GM12878 (cell line): ENCODE measurements around the gene RIMS1. TPM values are rescaled to one million over a fixed set of nuclear protein-coding genes. Genes with fewer than 3 reads are reported as not detected.

Experiments used
- ATAC-seq: fragments of 200-7000 bp; cut with Tn5 transposase; 3 replicates; pipeline ENCODE4 v1.9.1; 2020; ENCODE audit warnings: mild to moderate bottlenecking, moderate library complexity
- BruUV-seq: library from RNA; stranded (reverse); fragments of 400-500 nt; replicated peaks from 2 replicates; lab custom pipeline; 2021; lab: Mats Ljungman, UMichigan
- CTCF ChIA-PET: fragments of 300-600 bp; sonication (Branson Sonifier 250); formaldehyde crosslinking; extraction: SDS; loops from one replicate; lab custom pipeline; 2021; ENCODE audit warnings: inconsistent platforms; lab: Yijun Ruan, JAX
- POLR2A ChIA-PET: fragments of 350-600 bp; formaldehyde crosslinking; extraction: SDS; loops from one replicate; lab custom pipeline; 2021; ENCODE audit warnings: inconsistent platforms; lab: Charles Lee
- RAD21 ChIA-PET: fragments of 300-600 bp; sonication (Branson Sonifier 250); formaldehyde crosslinking; loops from one replicate; lab custom pipeline; 2023; ENCODE audit warnings: antibody characterized with exemption; ENCODE audit not compliant: unreplicated experiment; lab: Charles Lee
- SMC1A ChIA-PET: fragments of 300-600 bp; sonication (Branson Sonifier 250); formaldehyde crosslinking; loops from one replicate; lab custom pipeline; 2023; ENCODE audit not compliant: unreplicated experiment, uncharacterized antibody; lab: Charles Lee
- DNase-seq: peaks from one replicate; pipeline ENCODE4 v3.0.0-alpha.2; 2011; ENCODE audit warnings: low read depth, low spot score
- FAIRE-seq: peaks from 3 replicates; lab custom pipeline; 2011; peaks lifted over from hg19 to GRCh38; lab: Jason Lieb, UNC
- H2AFZ ChIP-seq: 2 replicates; pipeline ENCODE4 v1.6.0; 2011; ENCODE audit warnings: low read depth, low read length, control low read depth; ENCODE audit not compliant: control insufficient read depth
- H3K27ac ChIP-seq: 2 replicates; pipeline ENCODE4 v1.5.1; 2011; ENCODE audit warnings: control low read depth; ENCODE audit not compliant: control insufficient read depth, insufficient read depth
- H3K27me3 ChIP-seq, 2 experiments: replicated peaks in 1 of 2; 2 replicates each; pipeline versions ENCODE4 v1.6.0 to v1.6.1; 2011; ENCODE audit warnings: low read length in 1 of 2; ENCODE audit not compliant: control insufficient read depth in 2 of 2, insufficient read depth in 2 of 2
- H3K36me3 ChIP-seq, 2 experiments: 2 replicates each; pipeline ENCODE4 v1.5.1; 2011; ENCODE audit warnings: low read length in 1 of 2; ENCODE audit not compliant: control insufficient read depth in 2 of 2, insufficient read depth in 2 of 2
- H3K4me1 ChIP-seq: 2 replicates; pipeline ENCODE4 v1.6.1; 2011; ENCODE audit warnings: mild to moderate bottlenecking, low read length, moderate library complexity, mixed read lengths; ENCODE audit not compliant: control insufficient read depth, insufficient read depth
- H3K4me2 ChIP-seq: 2 replicates; pipeline ENCODE4 v1.6.0; 2011; ENCODE audit warnings: control low read depth; ENCODE audit not compliant: control insufficient read depth, insufficient read depth
- H3K4me3 ChIP-seq: fragments of 200-600 bp; sonication (generic); 2 replicates; pipeline ENCODE4 v1.5.1; 2016
- H3K79me2 ChIP-seq: 2 replicates; pipeline ENCODE4 v1.6.0; 2011; ENCODE audit warnings: low read length; ENCODE audit not compliant: control insufficient read depth, insufficient read depth
- H3K9ac ChIP-seq: 2 replicates; pipeline ENCODE4 v1.8.0; 2011; ENCODE audit warnings: low read length, control low read depth, mixed read lengths; ENCODE audit not compliant: control insufficient read depth, insufficient read depth
- H3K9me3 ChIP-seq: replicated peaks from 3 replicates; pipeline ENCODE4 v1.5.1; 2011; ENCODE audit warnings: mild to moderate bottlenecking, low read length; ENCODE audit not compliant: control insufficient read depth, insufficient read depth
- H4K20me1 ChIP-seq: 2 replicates; pipeline ENCODE4 v1.6.0; 2011; ENCODE audit not compliant: control insufficient read depth, insufficient read depth
- ATF3 ChIP-seq: IDR thresholded peaks from 2 replicates; pipeline ENCODE4 v1.6.1; 2011; ENCODE audit warnings: low read depth, mild to moderate bottlenecking, low read length, moderate library complexity, borderline replicate concordance; ENCODE audit errors: extremely low read depth
- BHLHE40 ChIP-seq, 2 experiments: fragments of 450-650 bp in 1 of 2; IDR thresholded peaks; 2 replicates each; pipeline ENCODE4 v1.6.1; 2011 to 2017; ENCODE audit warnings: low read depth in 2 of 2, borderline replicate concordance in 1 of 2, improper control_type of control experiment in 1 of 2, low read length in 1 of 2, mild to moderate bottlenecking in 1 of 2
- CBFB ChIP-seq: IDR thresholded peaks from 2 replicates; pipeline ENCODE4 v1.6.1; 2016; ENCODE audit warnings: antibody characterized with exemption, low read depth
- CBX3 ChIP-seq: fragments of 200-600 bp; sonication (generic); IDR thresholded peaks from 2 replicates; pipeline ENCODE4 v1.6.1; 2016; ENCODE audit warnings: low read depth, borderline replicate concordance
- CEBPB ChIP-seq, 2 experiments: fragments of 150-350 bp in 1 of 2; IDR thresholded peaks; 2 replicates each; pipeline ENCODE4 v1.6.1; 2012 to 2014; ENCODE audit warnings: low read depth in 2 of 2, low read length in 2 of 2, borderline replicate concordance in 1 of 2, inconsistent platforms in 1 of 2
- CHD1 ChIP-seq: IDR thresholded peaks from 2 replicates; pipeline ENCODE4 v1.6.1; 2012; ENCODE audit warnings: low read depth, low read length, improper control_type of control experiment
- FOXM1 ChIP-seq: IDR thresholded peaks from 2 replicates; pipeline ENCODE4 v1.6.1; 2012; ENCODE audit warnings: low read depth, mild to moderate bottlenecking, inconsistent platforms, low read length, moderate library complexity
- KLF5 ChIP-seq: fragments of 450-650 bp; IDR thresholded peaks from 2 replicates; pipeline ENCODE4 v1.6.1; 2014; ENCODE audit warnings: mild to moderate bottlenecking; ENCODE audit not compliant: partially characterized antibody
- PAX5 ChIP-seq: IDR thresholded peaks from 2 replicates; pipeline ENCODE4 v1.6.1; 2011; ENCODE audit warnings: low read depth, low read length, borderline replicate concordance
- RFX5 ChIP-seq: IDR thresholded peaks from 2 replicates; pipeline ENCODE4 v1.6.1; 2011; ENCODE audit warnings: low read depth, low read length, improper control_type of control experiment
- SMAD1 ChIP-seq: fragments of 450-650 bp; IDR thresholded peaks from 2 replicates; pipeline ENCODE4 v1.6.1; 2018; ENCODE audit warnings: mild to moderate bottlenecking, low read depth; ENCODE audit not compliant: partially characterized antibody
- ZNF384 ChIP-seq: IDR thresholded peaks from 2 replicates; pipeline ENCODE4 v1.6.1; 2012; ENCODE audit warnings: low read depth, mild to moderate bottlenecking, low read length, improper control_type of control experiment, borderline replicate concordance
- ZZZ3 ChIP-seq: IDR thresholded peaks from 2 replicates; pipeline ENCODE4 v1.6.1; 2011; ENCODE audit warnings: low read depth; ENCODE audit not compliant: control insufficient read depth, insufficient read length
- WGBS: methylation state at CpG from one replicate; pipeline ENCODE4 v1.1.6; 2016; ENCODE audit warnings: low lambda C conversion rate; ENCODE audit not compliant: insufficient replicate concordance, insufficient coverage; ENCODE audit errors: missing lambda C conversion rate; 5-methylcytosine and 5-hydroxymethylcytosine counted together
- in situ Hi-C: fragments of 300-500 bp; cut with MboI; formaldehyde crosslinking; loops from 9 replicates; pipeline ENCODE4 v1.14.3; 2018; ENCODE audit warnings: mixed read lengths
- intact Hi-C: fragments of 100-400 bp; cut with micrococcal nuclease; formaldehyde crosslinking; loops from one replicate; pipeline ENCODE4 v1.14.2; 2022; ENCODE audit not compliant: unreplicated experiment
- polyA plus RNA-seq, 11 experiments: library from polyadenylated mRNA; depleted of rRNA in 4 of 11; unstranded in 6 of 11; stranded (reverse) in 5 of 11; fragments of >200 nt; fragmentation: Nextera tagmentation in 4 of 11; fragmentation: Illumina TruSeq in 1 of 11; extraction: Ambion mirVana in 4 of 11; extraction: Trizol in 1 of 11; gene quantifications; 1 replicate in 1 of 11; 2 replicates in 10 of 11; pipeline versions ENCODE4 v1.2.1 to v1.2.3, GENCODE V29; 2011 to 2016; ENCODE audit warnings: inconsistent platforms in 2 of 11, missing spikeins in 2 of 11, low read depth in 1 of 11
- total RNA-seq, 4 experiments: library from RNA; depleted of rRNA in 3 of 4; stranded (reverse); fragments of >200 nt in 3 of 4; fragmentation: Illumina TruSeq in 1 of 4; extraction: Trizol in 1 of 4; gene quantifications; 2 replicates each; pipeline versions ENCODE4 v1.2.1 to v1.2.3, GENCODE V29; 2013 to 2021

RIMS1 gene
- total and polyA plus RNA-seq, 10 of the 15 experiments (the other 5 are each of a cell fraction or from before 2014, with no cell fraction given): 0.05 to 0.76 (median 0.23) TPM

DNA sequence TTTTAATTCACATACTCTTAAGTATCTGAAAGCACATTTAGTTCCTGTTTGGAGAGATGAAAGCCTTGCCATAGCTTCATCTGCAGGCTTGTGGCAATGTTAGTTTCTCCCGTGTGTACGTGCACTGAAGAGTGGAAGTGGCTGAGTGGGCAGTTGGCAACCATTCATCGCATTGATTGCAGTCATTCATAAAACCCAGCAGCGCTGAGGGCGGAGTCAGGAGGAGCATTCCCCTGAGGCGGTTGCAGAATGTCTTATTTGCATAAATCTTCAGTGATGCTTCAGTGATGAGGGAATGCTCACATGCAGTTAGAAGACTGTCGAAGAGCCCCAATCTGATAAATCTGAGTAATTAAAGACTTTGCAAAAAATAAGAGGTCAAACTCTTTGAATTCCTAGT, 79.1 kb downstream of the RIMS1 start:
- no peak for TF ChIP-seq ATF3
- no peak for TF ChIP-seq SMAD1
- TF ChIP-seq ZZZ3: no peak
- TF ChIP-seq BHLHE40 (IDR thresholded peaks at IDR 0.05; ENCODE audit: borderline replicate concordance in 1 of 2, low read depth in 2 of 2, low read length in 1 of 2): no peak
- no peak for TF ChIP-seq FOXM1
- no peak for TF ChIP-seq CHD1
- no peak for TF ChIP-seq PAX5
- TF ChIP-seq CBX3: no peak
- TF ChIP-seq KLF5: no peak
- TF ChIP-seq RFX5: no peak
- TF ChIP-seq CEBPB (IDR thresholded peaks at IDR 0.05; ENCODE audit: borderline replicate concordance in 1 of 2, low read depth in 2 of 2, low read length in 2 of 2): no peak
- TF ChIP-seq CBFB: no peak
- no peak for TF ChIP-seq ZNF384
- TF ChIP-seq, all 136 proteins: peak for 0
- in situ Hi-C loops: no loop called here
- H2AFZ ChIP-seq: no peak overlapping the region
- POLR2A ChIA-PET: no interaction called here
- ATAC-seq (no peak), DNase-seq (no peak), FAIRE-seq (no peak)
- H3K4me1 ChIP-seq: no peaks in the 10 kb centered on the region
- no peaks in the 10 kb centered on the region for H3K27me3 ChIP-seq
- no peaks in the 10 kb centered on the region for H3K9me3 ChIP-seq
- no peaks in the 10 kb centered on the region for H3K79me2 ChIP-seq
- no peak overlapping the region for H3K4me2 ChIP-seq
- WGBS: 18% methylated on average over 7 of the region's 7 CpGs
- no peaks in the 10 kb centered on the region for H4K20me1 ChIP-seq
- RAD21 ChIA-PET: no interaction called here
- intact Hi-C loops: no loop called here
- CTCF ChIA-PET: no interaction called here
- H3K9ac ChIP-seq: no peak overlapping the region
- no TSS peak for BruUV-seq
- SMC1A ChIA-PET: no interaction called here
- no peak overlapping the region for H3K4me3 ChIP-seq
- no peak overlapping the region for H3K27ac ChIP-seq
- H3K36me3 ChIP-seq: no peaks in the 10 kb centered on the region
